ENCODE results near the gene WNT11.

DNA sequence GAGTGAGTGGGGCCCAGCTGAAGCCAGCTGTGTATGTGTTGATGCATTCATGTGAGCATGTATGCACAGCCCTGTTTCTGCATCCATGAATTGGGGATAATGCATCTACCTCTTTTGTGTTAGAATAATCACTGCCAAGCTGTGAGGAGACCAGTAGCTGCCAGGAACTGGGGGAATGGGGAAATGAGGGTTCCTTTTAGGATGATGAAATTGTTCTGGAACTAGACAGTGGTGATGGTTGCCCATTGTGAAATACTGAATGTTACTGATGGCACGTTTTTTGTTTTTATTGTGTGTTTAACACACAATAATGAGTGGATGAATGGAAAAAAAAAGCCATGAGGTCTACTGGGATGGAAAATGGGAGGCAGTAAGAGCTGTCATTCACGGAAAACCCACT, 45.3 kb upstream of the WNT11 start:
- TF ChIP-seq EZH2 (IDR thresholded peaks at IDR 0.05; ENCODE audit: low read length, unreplicated experiment), result no peak
- no peak for TF ChIP-seq CTCF (conservative IDR thresholded peaks at IDR 0.05; ENCODE audit: low read depth, low read length)
